ENCODE data around the gene ENO3. TPM values are rescaled to one million over a fixed set of nuclear protein-coding genes. Genes with fewer than 3 reads are reported as not detected.
A peak's percentile ranks its signal among the peaks of the same experiment; 100 is the strongest.

ENO3 gene
- total RNA-seq, 1 experiment from 2014 or later: 12.3 TPM

GRCh38 chr17:4955091-4955490 lies 4.2 kb downstream of the ENO3 start:
- TF ChIP-seq, protein P1, sequence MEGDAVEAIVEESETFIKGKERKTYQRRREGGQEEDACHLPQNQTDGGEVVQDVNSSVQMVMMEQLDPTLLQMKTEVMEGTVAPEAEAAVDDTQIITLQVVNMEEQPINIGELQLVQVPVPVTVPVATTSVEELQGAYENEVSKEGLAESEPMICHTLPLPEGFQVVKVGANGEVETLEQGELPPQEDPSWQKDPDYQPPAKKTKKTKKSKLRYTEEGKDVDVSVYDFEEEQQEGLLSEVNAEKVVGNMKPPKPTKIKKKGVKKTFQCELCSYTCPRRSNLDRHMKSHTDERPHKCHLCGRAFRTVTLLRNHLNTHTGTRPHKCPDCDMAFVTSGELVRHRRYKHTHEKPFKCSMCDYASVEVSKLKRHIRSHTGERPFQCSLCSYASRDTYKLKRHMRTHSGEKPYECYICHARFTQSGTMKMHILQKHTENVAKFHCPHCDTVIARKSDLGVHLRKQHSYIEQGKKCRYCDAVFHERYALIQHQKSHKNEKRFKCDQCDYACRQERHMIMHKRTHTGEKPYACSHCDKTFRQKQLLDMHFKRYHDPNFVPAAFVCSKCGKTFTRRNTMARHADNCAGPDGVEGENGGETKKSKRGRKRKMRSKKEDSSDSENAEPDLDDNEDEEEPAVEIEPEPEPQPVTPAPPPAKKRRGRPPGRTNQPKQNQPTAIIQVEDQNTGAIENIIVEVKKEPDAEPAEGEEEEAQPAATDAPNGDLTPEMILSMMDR (IDR thresholded peaks at IDR 0.05; ENCODE audit: unreplicated experiment): no peak
- DNase-seq: no peak
- intact Hi-C loops (cut with micrococcal nuclease; ENCODE audit: unreplicated experiment): no loop called here
- Mint-ChIP-seq H3K4me3 (ENCODE audit: low read depth, unreplicated experiment) (no peak overlapping the region), H3K27ac (ENCODE audit: unreplicated experiment) (no peak overlapping the region), H3K9me3 (ENCODE audit: low read depth, unreplicated experiment) (peaks cover 2% of the 10 kb centered on the region), H3K36me3 (ENCODE audit: insufficient read depth, unreplicated experiment) (peaks cover 27% of the 10 kb centered on the region), H3K4me1 (ENCODE audit: low read depth, unreplicated experiment) (peaks cover 13% of the 10 kb centered on the region), H3K27me3 (ENCODE audit: unreplicated experiment) (no peaks in the 10 kb centered on the region)
- CTCF ChIA-PET: no interaction called here
- BruUV-seq (replicated peaks): no TSS peak

DNA sequence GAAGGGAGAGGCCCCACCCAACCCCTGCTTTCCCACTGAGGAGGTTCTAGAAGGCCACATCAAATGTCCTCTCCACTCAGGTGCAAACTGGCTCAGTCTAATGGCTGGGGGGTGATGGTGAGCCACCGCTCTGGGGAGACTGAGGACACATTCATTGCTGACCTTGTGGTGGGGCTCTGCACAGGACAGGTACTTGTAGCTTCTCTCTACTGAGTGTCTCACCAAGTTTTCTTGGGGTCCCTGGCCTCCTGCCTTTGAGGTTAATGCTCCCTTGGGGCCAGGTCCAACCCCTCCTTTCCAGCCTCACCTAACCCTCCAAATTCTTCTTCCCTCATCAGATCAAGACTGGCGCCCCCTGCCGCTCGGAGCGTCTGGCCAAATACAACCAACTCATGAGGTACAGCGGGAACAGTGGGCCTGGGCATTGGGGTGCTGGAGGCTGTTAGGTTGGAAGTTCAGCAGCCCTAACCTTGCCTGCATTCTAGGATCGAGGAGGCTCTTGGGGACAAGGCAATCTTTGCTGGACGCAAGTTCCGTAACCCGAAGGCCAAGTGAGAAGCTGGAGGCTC lies 5.7 kb downstream of the ENO3 start:
- no peak for DNase-seq
- TF ChIP-seq, protein P1 (IDR thresholded peaks at IDR 0.05; ENCODE audit: unreplicated experiment): no peak
- BruUV-seq (replicated peaks): no TSS peak
- Mint-ChIP-seq H3K4me1 (ENCODE audit: low read depth, unreplicated experiment) (no peaks in the 10 kb centered on the region), H3K9me3 (ENCODE audit: low read depth, unreplicated experiment) (peaks cover 2% of the 10 kb centered on the region), H3K36me3 (ENCODE audit: insufficient read depth, unreplicated experiment) (peaks cover 28% of the 10 kb centered on the region), H3K4me3 (ENCODE audit: low read depth, unreplicated experiment) (no peak overlapping the region), H3K27ac (ENCODE audit: unreplicated experiment) (no peak overlapping the region), H3K27me3 (ENCODE audit: unreplicated experiment) (no peaks in the 10 kb centered on the region)
- CTCF ChIA-PET: no interaction called here
- intact Hi-C loops (cut with micrococcal nuclease; ENCODE audit: unreplicated experiment): no loop called here

DNA sequence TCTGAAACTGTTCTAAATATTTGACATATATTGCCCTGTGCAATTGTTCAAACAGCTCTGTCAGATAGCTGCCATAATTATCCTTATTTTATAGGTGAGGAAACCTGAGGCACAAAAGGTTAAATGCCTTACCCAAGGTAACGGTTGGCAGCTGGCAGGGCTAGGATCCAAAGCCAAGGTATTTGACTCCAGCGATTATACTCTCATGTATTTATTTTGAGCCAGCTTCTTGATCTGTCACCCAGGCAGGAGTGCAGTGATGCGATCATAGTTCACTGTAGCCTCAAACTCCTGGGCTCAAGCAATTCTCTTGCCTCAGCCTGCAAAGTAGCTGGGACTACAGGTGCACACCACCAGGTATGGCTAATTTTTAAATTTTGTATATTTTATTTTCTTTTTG lies 7.2 kb downstream of the ENO3 start:
- CTCF ChIA-PET: no interaction called here
- H3K4me1 Mint-ChIP-seq (ENCODE audit: low read depth, unreplicated experiment): no peaks in the 10 kb centered on the region
- peaks cover 28% of the 10 kb centered on the region for H3K36me3 Mint-ChIP-seq (ENCODE audit: insufficient read depth, unreplicated experiment)
- peaks cover 2% of the 10 kb centered on the region for H3K9me3 Mint-ChIP-seq (ENCODE audit: low read depth, unreplicated experiment)
- intact Hi-C loops (cut with micrococcal nuclease; ENCODE audit: unreplicated experiment): no loop called here
- H3K4me3 Mint-ChIP-seq (ENCODE audit: low read depth, unreplicated experiment): no peak overlapping the region
- DNase-seq: no peak
- H3K27ac Mint-ChIP-seq (ENCODE audit: unreplicated experiment): no peak overlapping the region
- TF ChIP-seq, protein P1 (IDR thresholded peaks at IDR 0.05; ENCODE audit: unreplicated experiment): no peak
- BruUV-seq (replicated peaks): no TSS peak
- H3K27me3 Mint-ChIP-seq (ENCODE audit: unreplicated experiment): no peaks in the 10 kb centered on the region

- CTCF ChIA-PET: no interaction called here
- no peak for DNase-seq
- Mint-ChIP-seq H3K27ac (ENCODE audit: unreplicated experiment) (no peak overlapping the region), H3K36me3 (ENCODE audit: insufficient read depth, unreplicated experiment) (peaks cover 28% of the 10 kb centered on the region), H3K4me1 (ENCODE audit: low read depth, unreplicated experiment) (no peaks in the 10 kb centered on the region), H3K4me3 (ENCODE audit: low read depth, unreplicated experiment) (no peak overlapping the region), H3K9me3 (ENCODE audit: low read depth, unreplicated experiment) (peaks cover 2% of the 10 kb centered on the region), H3K27me3 (ENCODE audit: unreplicated experiment) (no peaks in the 10 kb centered on the region)
- TF ChIP-seq, protein P1 (IDR thresholded peaks at IDR 0.05; ENCODE audit: unreplicated experiment): no peak
- TSS peak; percentile 64 for BruUV-seq (replicated peaks)
- intact Hi-C loops (cut with micrococcal nuclease; ENCODE audit: unreplicated experiment): no loop called here
These were observed 8.5 kb downstream of the ENO3 start for GRCh38 chr17:4959261-4959965.

Data from Calu3 (cell line).